H1 (cell line): Measurements from ENCODE around the gene NADK.

ENCODE experiments used
- BRCA1 ChIP-seq: IDR thresholded peaks from 2 replicates; pipeline ENCODE4 v1.6.1; 2012; ENCODE audit warnings: low read depth, low read length, improper control_type of control experiment
- CREB1 ChIP-seq: IDR thresholded peaks from 2 replicates; pipeline ENCODE4 v1.6.1; 2012; ENCODE audit warnings: inconsistent platforms
- CTCF ChIP-seq, 3 experiments: IDR thresholded peaks; 1 replicate in 2 of 3; 2 replicates in 1 of 3; pipeline versions ENCODE4 v1.5.1 to v1.6.1; 2011; ENCODE audit warnings: low read length in 3 of 3, mild to moderate bottlenecking in 3 of 3, inconsistent platforms in 2 of 3, low read depth in 1 of 3, moderate library complexity in 1 of 3; ENCODE audit not compliant: insufficient read depth in 1 of 3; ENCODE audit errors: control extremely low read depth in 1 of 3
- E2F6 ChIP-seq: IDR thresholded peaks from 2 replicates; pipeline ENCODE4 v1.6.1; 2012; ENCODE audit warnings: inconsistent platforms
- JUN ChIP-seq: IDR thresholded peaks from 2 replicates; pipeline ENCODE4 v1.6.1; 2011; ENCODE audit warnings: low read depth, mild to moderate bottlenecking, improper control_type of control experiment, low read length
- POLR2A ChIP-seq, 2 experiments: IDR thresholded peaks; 1 replicate in 1 of 2; 2 replicates in 1 of 2; pipeline ENCODE4 v1.6.1; 2011; ENCODE audit warnings: low read depth in 2 of 2, low read length in 2 of 2, mild to moderate bottlenecking in 2 of 2; ENCODE audit errors: control extremely low read depth in 1 of 2
- POU5F1 ChIP-seq: IDR thresholded peaks from 2 replicates; pipeline ENCODE4 v1.6.1; 2011; ENCODE audit warnings: low read depth, mild to moderate bottlenecking, low read length, moderate library complexity
- RFX5 ChIP-seq: IDR thresholded peaks from 2 replicates; pipeline ENCODE4 v1.6.1; 2011; ENCODE audit warnings: low read depth, low read length, improper control_type of control experiment, borderline replicate concordance
- SP2 ChIP-seq: IDR thresholded peaks from 2 replicates; pipeline ENCODE4 v1.6.1; 2012; ENCODE audit warnings: mild to moderate bottlenecking, low read length, inconsistent platforms
- SP4 ChIP-seq: IDR thresholded peaks from 2 replicates; pipeline ENCODE4 v1.6.1; 2012; ENCODE audit warnings: low read length, inconsistent platforms
- SUZ12 ChIP-seq: fragments of 200-600 bp; sonication (generic); IDR thresholded peaks from 2 replicates; pipeline ENCODE4 v1.6.1; 2012; ENCODE audit warnings: mild to moderate bottlenecking, inconsistent platforms, low read length, moderate library complexity, mixed read lengths
- TAF1 ChIP-seq: IDR thresholded peaks from 2 replicates; pipeline ENCODE4 v1.6.1; 2011; ENCODE audit warnings: mild to moderate bottlenecking, low read depth, low read length
- YY1 ChIP-seq: IDR thresholded peaks from 2 replicates; pipeline ENCODE4 v1.6.1; 2011; ENCODE audit warnings: low read depth, mild to moderate bottlenecking, low read length
- TF ChIP-seq, protein P1 (sequence below): IDR thresholded peaks from 2 replicates; pipeline ENCODE4 v1.6.1; 2012; ENCODE audit warnings: low read length, inconsistent platforms

DNA sequence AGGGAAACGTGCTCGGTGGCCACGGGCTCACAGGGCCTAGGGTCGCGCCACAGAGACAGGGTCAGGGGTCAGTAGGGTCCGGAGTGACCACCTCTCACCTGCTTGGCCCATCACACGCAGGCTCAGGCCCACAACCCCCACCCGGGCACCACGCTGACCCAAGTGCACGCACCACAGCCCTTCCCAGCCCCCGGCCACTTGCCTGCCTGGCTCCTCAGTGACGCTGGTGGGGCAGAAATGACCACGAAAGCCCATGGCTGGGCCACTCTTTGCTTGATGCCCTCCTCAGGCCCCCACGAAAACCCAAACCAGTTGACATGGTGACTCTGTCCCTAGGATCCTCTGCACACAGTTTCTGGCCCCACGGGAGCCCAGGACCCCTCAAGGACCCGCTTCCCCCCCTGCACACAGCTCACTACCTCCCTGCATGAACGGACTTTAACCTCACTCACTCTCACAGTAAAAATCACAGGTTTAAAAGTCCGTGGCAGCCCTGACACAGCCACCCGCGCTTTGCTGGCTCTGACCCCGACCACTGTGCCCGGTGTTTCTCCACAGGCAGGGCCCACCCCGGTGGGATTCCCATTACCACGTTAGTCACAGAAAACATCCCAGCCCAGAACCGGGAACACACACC is 20.7 kb downstream of the NADK start:
- TF ChIP-seq CTCF (IDR thresholded peaks at IDR 0.05; ENCODE audit: control extremely low read depth in 1 of 3, insufficient read depth in 1 of 3, low read depth in 1 of 3, low read length in 3 of 3) (no peak), TAF1 (no peak), POU5F1 (no peak), SP2 (no peak), SUZ12 (no peak), POLR2A (IDR thresholded peaks at IDR 0.05; ENCODE audit: control extremely low read depth in 1 of 2, low read depth in 2 of 2, low read length in 2 of 2) (no peak), CREB1 (no peak), YY1 (no peak), JUN (no peak), RFX5 (no peak), BRCA1 (no peak), E2F6 (no peak), SP4 (no peak)
- TF ChIP-seq, protein P1, sequence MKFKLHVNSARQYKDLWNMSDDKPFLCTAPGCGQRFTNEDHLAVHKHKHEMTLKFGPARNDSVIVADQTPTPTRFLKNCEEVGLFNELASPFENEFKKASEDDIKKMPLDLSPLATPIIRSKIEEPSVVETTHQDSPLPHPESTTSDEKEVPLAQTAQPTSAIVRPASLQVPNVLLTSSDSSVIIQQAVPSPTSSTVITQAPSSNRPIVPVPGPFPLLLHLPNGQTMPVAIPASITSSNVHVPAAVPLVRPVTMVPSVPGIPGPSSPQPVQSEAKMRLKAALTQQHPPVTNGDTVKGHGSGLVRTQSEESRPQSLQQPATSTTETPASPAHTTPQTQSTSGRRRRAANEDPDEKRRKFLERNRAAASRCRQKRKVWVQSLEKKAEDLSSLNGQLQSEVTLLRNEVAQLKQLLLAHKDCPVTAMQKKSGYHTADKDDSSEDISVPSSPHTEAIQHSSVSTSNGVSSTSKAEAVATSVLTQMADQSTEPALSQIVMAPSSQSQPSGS, result no peak
